B cell (primary cell): ENCODE results near the gene GNG2. TPM values are rescaled to one million over a fixed set of nuclear protein-coding genes. Genes with fewer than 3 reads are reported as not detected.
"Not testable (repeated sequence)": the region's sequence is repeated elsewhere in the genome, so short reads cannot be mapped to it uniquely, and the experiment has no call there.

Experiments used
- ATAC-seq: fragments of 200-7000 bp; cut with Tn5 transposase; one replicate; pipeline ENCODE4 v1.10.0; 2021; ENCODE audit warnings: low read depth, mild to moderate bottlenecking, moderate number of reproducible peaks, moderate library complexity
- CTCF ChIA-PET: fragments of 350-600 bp; sonication (Branson Sonifier 250); formaldehyde crosslinking; loops from one replicate; lab custom pipeline; 2021; ENCODE audit warnings: antibody characterized with exemption, inconsistent platforms; lab: Charles Lee
- POLR2A ChIA-PET: fragments of 350-600 bp; sonication (Branson Sonifier 250); formaldehyde crosslinking; loops from one replicate; lab custom pipeline; 2021; ENCODE audit warnings: antibody characterized with exemption; lab: Charles Lee
- DNase-seq: peaks from one replicate; pipeline ENCODE4 v3.0.0; 2013
- H2AFZ ChIP-seq: 2 replicates; pipeline ENCODE4 v1.6.1; 2012; ENCODE audit warnings: mild to moderate bottlenecking, low read depth, low read length; ENCODE audit not compliant: insufficient read depth, poor library complexity, severe bottlenecking
- H3K27ac ChIP-seq, 2 donors: 1 replicate in 1 of 2; 2 replicates in 1 of 2; pipeline ENCODE4 v1.5.1; 2012 to 2013; ENCODE audit warnings: low read length in 2 of 2, mild to moderate bottlenecking in 2 of 2, moderate library complexity in 1 of 2
- H3K27me3 ChIP-seq, 4 experiments: fragments of 200-600 bp in 1 of 4; sonication (generic) in 1 of 4; replicated peaks in 1 of 4; 1 replicate in 2 of 4; 2 replicates in 2 of 4; pipeline versions ENCODE4 v1.6.1 to v1.7.0; 2013 to 2016; ENCODE audit warnings: low read length in 3 of 4, mild to moderate bottlenecking in 2 of 4, mixed read lengths in 1 of 4, moderate library complexity in 1 of 4; ENCODE audit not compliant: insufficient read depth in 4 of 4, control insufficient read depth in 3 of 4; ENCODE audit errors: control extremely low read depth in 1 of 4
- H3K36me3 ChIP-seq, 2 experiments: replicated peaks in 1 of 2; 1 replicate in 1 of 2; 2 replicates in 1 of 2; pipeline versions ENCODE4 v1.6.1 to v1.7.1; 2013; ENCODE audit warnings: low read length in 1 of 2; ENCODE audit not compliant: insufficient read depth in 2 of 2, control insufficient read depth in 1 of 2; ENCODE audit errors: control extremely low read depth in 1 of 2, extremely low read depth in 1 of 2
- H3K4me1 ChIP-seq, 2 donors: fragments of 200-600 bp in 1 of 2; sonication (generic) in 1 of 2; 1 replicate in 1 of 2; 2 replicates in 1 of 2; pipeline versions ENCODE4 v1.5.1 to v1.6.1; 2013 to 2017; ENCODE audit warnings: low read length in 2 of 2; ENCODE audit not compliant: control insufficient read depth in 2 of 2, insufficient read depth in 2 of 2
- H3K4me2 ChIP-seq: replicated peaks from 2 replicates; pipeline ENCODE3; 2012; ENCODE audit warnings: mild to moderate bottlenecking, low read depth, low read length; ENCODE audit not compliant: poor library complexity, severe bottlenecking
- H3K4me3 ChIP-seq, 5 experiments: fragments of 200-600 bp in 1 of 5; sonication (generic) in 1 of 5; 1 replicate in 3 of 5; 2 replicates in 2 of 5; pipeline versions ENCODE4 v1.5.1 to v1.7.0; 2011 to 2016; ENCODE audit warnings: low read length in 4 of 5, mild to moderate bottlenecking in 4 of 5, low read depth in 2 of 5, control low read depth in 1 of 5, moderate library complexity in 1 of 5; ENCODE audit not compliant: insufficient read depth in 1 of 5; ENCODE audit errors: control extremely low read depth in 1 of 5, extremely low read depth in 1 of 5
- H3K79me2 ChIP-seq: fragments of 200-600 bp; sonication (generic); one replicate; pipeline ENCODE4 v1.6.0; 2016; ENCODE audit warnings: low read length; ENCODE audit not compliant: control insufficient read depth, insufficient read depth
- H3K9ac ChIP-seq: fragments of 200-600 bp; sonication (generic); 2 replicates; pipeline ENCODE4 v1.6.1; 2017; ENCODE audit warnings: mild to moderate bottlenecking, low read length, moderate library complexity
- H3K9me3 ChIP-seq, 3 donors: one replicate each; pipeline versions ENCODE4 v1.6.1 to v1.7.1; 2013; ENCODE audit warnings: low read length in 2 of 3; ENCODE audit not compliant: control insufficient read depth in 2 of 3, insufficient read depth in 1 of 3; ENCODE audit errors: control extremely low read depth in 1 of 3
- H4K20me1 ChIP-seq: 2 replicates; pipeline ENCODE4 v1.6.0; 2012; ENCODE audit warnings: mild to moderate bottlenecking, low read length; ENCODE audit not compliant: insufficient read depth, control insufficient read depth, poor library complexity, severe bottlenecking
- H3K27ac Mint-ChIP-seq: one replicate; pipeline ENCODE4 v1.8.0; 2021; ENCODE audit warnings: mixed read lengths
- H3K27me3 Mint-ChIP-seq: one replicate; pipeline ENCODE4 v1.8.0; 2021; ENCODE audit warnings: mixed read lengths
- H3K4me1 Mint-ChIP-seq: one replicate; pipeline ENCODE4 v1.8.0; 2021; ENCODE audit warnings: mixed read lengths
- H3K4me3 Mint-ChIP-seq: one replicate; pipeline ENCODE4 v1.8.0; 2021; ENCODE audit warnings: mixed read lengths
- H3K9me3 Mint-ChIP-seq: one replicate; pipeline ENCODE4 v1.8.0; 2022; ENCODE audit warnings: mixed read lengths; ENCODE audit not compliant: insufficient read depth
- CTCF ChIP-seq: fragments of 200-600 bp; IDR thresholded peaks from one replicate; pipeline ENCODE4 v1.8.0; 2022; ENCODE audit warnings: antibody characterized with exemption, mild to moderate bottlenecking
- EZH2 ChIP-seq: IDR thresholded peaks from 2 replicates; pipeline ENCODE4 v1.6.1; 2012; ENCODE audit warnings: borderline replicate concordance, low read depth, mild to moderate bottlenecking, moderate library complexity, low read length; ENCODE audit not compliant: insufficient read depth, poor library complexity, severe bottlenecking
- WGBS: methylation state at CpG from one replicate; pipeline ENCODE4 v1.1.5; 2013; ENCODE audit warnings: missing lambda C conversion rate; ENCODE audit not compliant: insufficient coverage; 5-methylcytosine and 5-hydroxymethylcytosine counted together
- intact Hi-C: fragments of 100-400 bp; cut with micrococcal nuclease; formaldehyde crosslinking; loops from one replicate; pipeline ENCODE4 v1.10.0; 2022
- polyA plus RNA-seq: library from polyadenylated mRNA; depleted of rRNA; stranded (reverse); fragments of >200 nt; gene quantifications from 2 replicates; pipeline ENCODE4 v1.2.3, GENCODE V29; 2012
- total RNA-seq, 2 donors: library from RNA; stranded (reverse); fragments of 120-200 nt in 1 of 2; gene quantifications; 1 replicate in 1 of 2; 2 replicates in 1 of 2; pipeline versions ENCODE4 v1.2.3 to v1.2.4, GENCODE V29; 2013 to 2022

Gene GNG2
- total and polyA plus RNA-seq, 2 donors (not counting 1 experiment from before 2014, with no cell fraction given), result 21.9 to 57.6 TPM

GRCh38 chr14:51901475-51902024 is 41.1 kb downstream of the GNG2 start:
- WGBS, result no CpG with 5 or more reads among the region's 5 CpGs
- peaks cover 8 to 12% of the 10 kb centered on the region in 2 experiments for H3K36me3 ChIP-seq
- peaks cover 7% of the 10 kb centered on the region for H4K20me1 ChIP-seq
- H3K27me3 ChIP-seq, result no peaks in the 10 kb centered on the region
- no peak overlapping the region for H3K4me3 Mint-ChIP-seq
- no peak overlapping the region for H3K4me3 ChIP-seq
- no peak overlapping the region for H2AFZ ChIP-seq
- H3K4me2 ChIP-seq, result no peak overlapping the region
- ATAC-seq (no peak), DNase-seq (no peak)
- peak overlapping the region; percentile 50 for H3K27ac Mint-ChIP-seq
- H3K9ac ChIP-seq, result no peak overlapping the region
- peaks cover 30% of the 10 kb centered on the region for H3K4me1 Mint-ChIP-seq
- intact Hi-C loops, result no loop called here
- no peaks in the 10 kb centered on the region for H3K27me3 Mint-ChIP-seq
- TF ChIP-seq EZH2 (no peak), CTCF (no peak)
- ChIA-PET CTCF (interaction anchor here (0.5 to 1.0 kb wide), 3 partner anchors 65 to 121 kb away, joined by 3 to 4 read pairs (median 4); no protein-coding TSS in a partner anchor), POLR2A (no interaction called here)
- peaks cover 7% of the 10 kb centered on the region for H3K9me3 Mint-ChIP-seq
- peaks cover 43% of the 10 kb centered on the region for H3K79me2 ChIP-seq
- H3K4me1 ChIP-seq, result peaks cover 12 to 18% of the 10 kb centered on the region in 2 donors
- H3K9me3 ChIP-seq, result peaks cover 1 to 11% (median 9%) of the 10 kb centered on the region in 3 donors
- H3K27ac ChIP-seq, result no peak overlapping the region

GRCh38 chr14:51905656-51906121 is 45.3 kb downstream of the GNG2 start:
- peak; percentile 84 for DNase-seq
- H3K9ac ChIP-seq, result not testable (repeated sequence)

More at GRCh38 chr14:51905656-51906121, 45.3 kb downstream of the GNG2 start:
- Mint-ChIP-seq H3K4me3 (peak overlapping the region; percentile 74), H3K27ac (peak overlapping the region; percentile 91), H3K4me1 (peaks cover 21% of the 10 kb centered on the region)
- WGBS, result 0% methylated on average over 3 of the region's 6 CpGs
- Histone ChIP-seq H3K4me2 (peak overlapping the region; percentile 59), H4K20me1 (peaks cover 10% of the 10 kb centered on the region), H3K4me1 (peaks cover 6 to 14% of the 10 kb centered on the region in 2 donors), H3K79me2 (peaks cover 50% of the 10 kb centered on the region), H3K9me3 (peaks cover 1 to 17% (median 9%) of the 10 kb centered on the region in 3 donors), H3K27ac (peak overlapping the region; percentile 46 to 88), H3K4me3 (peak overlapping the region in 2 of 5 experiments; percentile 11 to 17)
- H3K9me3 Mint-ChIP-seq, H3K27me3 Mint-ChIP-seq, H3K27me3 ChIP-seq, H3K36me3 ChIP-seq, H2AFZ ChIP-seq: not testable (repeated sequence)
- intact Hi-C loops, result loop anchor here (1.0 to 5.0 kb wide), 2 partner anchors 43 to 58 kb away; partner anchors contain the start of gene GNG2
- ATAC-seq, result peak; percentile 93
- ChIA-PET CTCF (interaction anchor here (0.7 to 1.6 kb wide), 3 partner anchors 73 to 1046 kb away, joined by 3 read pairs; no protein-coding TSS in a partner anchor), POLR2A (interaction anchor here (1.4 kb wide), 1 partner anchor 45 kb away, joined by 3 read pairs; the partner anchor contains the start of gene GNG2)
